Measurements from ENCODE around the gene CELF2. TPM values are rescaled to one million over a fixed set of nuclear protein-coding genes. Genes with fewer than 3 reads are reported as not detected.

CELF2 gene
- total RNA-seq, 1 experiment from 2014 or later: 28.7 TPM

GRCh38 chr10:11379771-11380170 is 362.1 kb downstream of the CELF2 start:
- no peak for TF ChIP-seq CTCF (conservative IDR thresholded peaks at IDR 0.05)
- Histone ChIP-seq H3T11ph (ENCODE audit: low read length) (no peak overlapping the region), H2AFZ (ENCODE audit: low read length) (no peak overlapping the region), H3K23ac (ENCODE audit: insufficient read length, low read depth, low read length) (no peak overlapping the region), H3K56ac (ENCODE audit: insufficient read length, low read depth, low read length) (no peak overlapping the region), H3K4ac (ENCODE audit: low read depth, low read length) (no peak overlapping the region), H2BK120ac (ENCODE audit: low read depth, low read length, poor library complexity, severe bottlenecking) (no peak overlapping the region), H3K79me1 (ENCODE audit: insufficient read depth, low read depth, low read length, poor library complexity, severe bottlenecking) (no peaks in the 10 kb centered on the region), H2BK15ac (ENCODE audit: low read depth, low read length) (no peak overlapping the region), H3K27ac (ENCODE audit: insufficient read length, low read depth, low read length) (no peak overlapping the region), H3K9ac (ENCODE audit: extremely low read depth, insufficient read length, low read length) (no peak overlapping the region), H2BK20ac (ENCODE audit: low read depth, low read length, poor library complexity, severe bottlenecking) (no peak overlapping the region), H4K8ac (replicated peaks; ENCODE audit: insufficient read length, low read depth, low read length) (no peak overlapping the region), H3K4me1 (ENCODE audit: insufficient read depth, low read length) (no peaks in the 10 kb centered on the region), H4K91ac (ENCODE audit: insufficient read length, low read depth, low read length) (no peak overlapping the region), H3K9me3 (ENCODE audit: control insufficient read depth, low read depth, low read length) (no peaks in the 10 kb centered on the region), H3K14ac (ENCODE audit: insufficient read depth, low read length) (no peak overlapping the region; the same call in 1 of the 2 replicates), H2AK5ac (ENCODE audit: insufficient read length, low read length) (no peak overlapping the region), H3K79me2 (ENCODE audit: insufficient read depth, low read length) (no peaks in the 10 kb centered on the region), H3K27me3 (ENCODE audit: insufficient read depth, low read length) (no peaks in the 10 kb centered on the region), H4K20me1 (ENCODE audit: control insufficient read depth, insufficient read depth, insufficient read length) (no peaks in the 10 kb centered on the region), H3K23me2 (ENCODE audit: insufficient read length, low read depth, low read length, poor library complexity, severe bottlenecking) (no peaks in the 10 kb centered on the region), H2BK5ac (ENCODE audit: insufficient read length, low read length) (no peak overlapping the region), H4K5ac (ENCODE audit: insufficient read length, low read depth, low read length) (no peak overlapping the region), H3K4me2 (ENCODE audit: insufficient read depth, insufficient read length, low read length) (no peak overlapping the region), H2BK12ac (ENCODE audit: insufficient read length, low read depth, low read length) (no peak overlapping the region), H3K18ac (ENCODE audit: insufficient read length, low read depth, low read length) (no peak overlapping the region)
- H3K27me3 Mint-ChIP-seq (ENCODE audit: low read depth): peaks cover 5% of the 10 kb centered on the region; the same call in 1 of the 2 replicates
- H3K4me3 Mint-ChIP-seq: no peak overlapping the region
- H3K36me3 Mint-ChIP-seq (ENCODE audit: insufficient read depth in 1 of 3, low read depth in 3 of 3): no peaks in the 10 kb centered on the region
- no CpG with 5 or more reads among the region's 17 CpGs for WGBS (ENCODE audit: extremely low coverage, insufficient read length, low lambda C conversion rate)
- H3K4me1 Mint-ChIP-seq: 0 out of 4 replicates have a peak, but pooled peaks cover 0 to under 1% of the 10 kb centered on the region in 2 experiments
- H3K27ac Mint-ChIP-seq: no peak overlapping the region
- no peaks in the 10 kb centered on the region for H3K9me3 Mint-ChIP-seq
- DNase-seq: no peak
